H1 (cell line): Measurements from ENCODE around the gene CD46. TPM values are rescaled to one million over a fixed set of nuclear protein-coding genes. Genes with fewer than 3 reads are reported as not detected.

Experiments used
- CHD7 ChIP-seq: fragments of 300-600 bp; sonication (generic); IDR thresholded peaks from 2 replicates; pipeline ENCODE4 v1.7.1; 2012; ENCODE audit warnings: low read length, moderate library complexity, mild to moderate bottlenecking, inconsistent platforms; ENCODE audit not compliant: insufficient replicate concordance
- CTCF ChIP-seq, 3 experiments: IDR thresholded peaks; 1 replicate in 2 of 3; 2 replicates in 1 of 3; pipeline versions ENCODE4 v1.5.1 to v1.6.1; 2011; ENCODE audit warnings: low read length in 3 of 3, mild to moderate bottlenecking in 3 of 3, inconsistent platforms in 2 of 3, low read depth in 1 of 3, moderate library complexity in 1 of 3; ENCODE audit not compliant: insufficient read depth in 1 of 3; ENCODE audit errors: control extremely low read depth in 1 of 3
- polyA plus RNA-seq, 7 experiments: library from polyadenylated mRNA; depleted of rRNA in 3 of 7; stranded (reverse) in 5 of 7; unstranded in 2 of 7; fragments of >200 nt in 5 of 7; fragments of 200-250 nt in 2 of 7; gene quantifications; 1 replicate in 5 of 7; 2 replicates in 1 of 7; 4 replicates in 1 of 7; pipeline versions ENCODE4 v1.2.1 to v1.2.3, GENCODE V29; 2011 to 2013; ENCODE audit warnings: missing spikeins in 2 of 7, mixed read lengths in 2 of 7
- total RNA-seq: library from RNA; stranded (reverse); fragmentation: NEBNext Ultra II Directional; extraction: Animal tissue kit (Norgen Biotek cat#: 25700); gene quantifications from 2 replicates; pipeline ENCODE4 v1.2.1, GENCODE V29; 2021
- TF ChIP-seq, protein P1 (sequence below): IDR thresholded peaks from 2 replicates; pipeline ENCODE4 v1.6.1; 2012; ENCODE audit warnings: inconsistent platforms

CD46 gene
- total and polyA plus RNA-seq, 2 of the 8 experiments (the other 6 are each of a cell fraction or from before 2014, with no cell fraction given) = 60.9 to 113 TPM

DNA sequence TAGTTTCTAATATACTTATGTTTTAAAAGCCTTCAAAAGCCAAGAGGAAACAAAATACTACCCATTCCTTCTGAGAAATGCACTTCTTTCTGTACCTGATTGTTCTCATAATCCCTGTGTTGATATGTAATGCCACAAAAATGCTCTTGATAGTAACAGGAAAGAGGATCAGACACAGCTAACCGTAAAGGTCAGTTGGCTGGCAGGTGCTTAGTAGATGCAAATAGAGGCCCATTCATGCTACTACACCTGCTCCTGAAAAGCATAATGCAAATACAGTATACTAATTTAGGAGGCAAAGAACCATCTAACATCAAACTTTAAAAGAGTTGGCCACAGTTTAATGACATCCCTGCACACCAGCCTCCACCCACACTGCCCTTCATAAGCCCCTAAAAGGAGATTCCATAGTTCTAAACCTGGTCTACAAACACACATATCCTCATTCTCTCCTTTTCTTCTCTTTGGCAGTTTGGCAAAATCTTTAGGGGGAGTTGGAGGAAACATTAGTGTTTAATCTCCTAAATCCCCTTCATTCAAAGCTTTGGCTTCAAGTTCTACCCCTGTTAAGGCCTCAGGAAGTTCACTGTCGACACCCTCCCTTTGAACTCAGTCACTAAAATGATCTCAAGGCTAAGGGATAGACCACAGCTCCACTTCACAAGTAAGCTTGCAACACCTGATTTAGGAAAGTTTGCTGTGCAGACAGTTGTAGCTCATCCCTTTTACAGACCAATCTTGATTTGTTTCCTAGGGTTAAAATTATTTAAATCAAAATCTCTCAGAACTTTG, 2.9 kb upstream of the CD46 start (continued):
- TF ChIP-seq, protein P1, sequence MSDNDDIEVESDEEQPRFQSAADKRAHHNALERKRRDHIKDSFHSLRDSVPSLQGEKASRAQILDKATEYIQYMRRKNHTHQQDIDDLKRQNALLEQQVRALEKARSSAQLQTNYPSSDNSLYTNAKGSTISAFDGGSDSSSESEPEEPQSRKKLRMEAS = no peak
- no peak for TF ChIP-seq CHD7
- no peak for TF ChIP-seq CTCF (IDR thresholded peaks at IDR 0.05; ENCODE audit: control extremely low read depth in 1 of 3, insufficient read depth in 1 of 3, low read depth in 1 of 3, low read length in 3 of 3)
